Measurements from ENCODE around the gene OTUD3. TPM values are rescaled to one million over a fixed set of nuclear protein-coding genes. Genes with fewer than 3 reads are reported as not detected.

OTUD3 gene
- total and polyA plus RNA-seq, 2 of the 13 experiments (the other 11 are each of a cell fraction or from before 2014, with no cell fraction given) = 5.2 to 7.5 TPM

- TF ChIP-seq REPIN1 (CRISPR knock-in tag; IDR thresholded peaks at IDR 0.05; ENCODE audit: borderline replicate concordance, low read depth) = peak; percentile 75; the same call in 1 of the 2 replicates
- no peak for TF ChIP-seq ZNF253 (CRISPR knock-in tag; IDR thresholded peaks at IDR 0.05; ENCODE audit: borderline replicate concordance)
- TF ChIP-seq ZNF280B (CRISPR knock-in tag; IDR thresholded peaks at IDR 0.05; ENCODE audit: borderline replicate concordance) = 0 out of 2 replicates have a peak, but pooled peaks have one; percentile 23
- no peak for TF ChIP-seq FOXJ3 (CRISPR knock-in tag; IDR thresholded peaks at IDR 0.05; ENCODE audit: borderline replicate concordance)
- peak; percentile 60 for TF ChIP-seq TBL1XR1 (IDR thresholded peaks at IDR 0.05; ENCODE audit: borderline replicate concordance, low read length, partially characterized antibody)
- 0 out of 2 replicates have a peak, but pooled peaks have one; percentile 26 for TF ChIP-seq DNMT1 (CRISPR knock-in tag; IDR thresholded peaks at IDR 0.05)
- TF ChIP-seq NAIF1 (CRISPR knock-in tag; IDR thresholded peaks at IDR 0.05; ENCODE audit: borderline replicate concordance) = peak; percentile 98
- no peak for TF ChIP-seq GABPA (IDR thresholded peaks at IDR 0.05; ENCODE audit: low read depth, low read length)
- TF ChIP-seq GABPA (CRISPR knock-in tag; IDR thresholded peaks at IDR 0.05; ENCODE audit: low read depth) = 0 out of 2 replicates have a peak, but pooled peaks have one; percentile 24
- peak; percentile 87; the same call in 1 of the 2 replicates for TF ChIP-seq ZNF879 (CRISPR knock-in tag; IDR thresholded peaks at IDR 0.05)
- TF ChIP-seq ZNF704 (CRISPR knock-in tag; IDR thresholded peaks at IDR 0.05; ENCODE audit: borderline replicate concordance) = peak; percentile 51; the same call in 1 of the 2 replicates
- TF ChIP-seq ZNF7 (CRISPR knock-in tag; IDR thresholded peaks at IDR 0.05) = no peak
- peak; percentile 93 for TF ChIP-seq CTCF (CRISPR knock-in tag; IDR thresholded peaks at IDR 0.05)
- TF ChIP-seq SP1 (IDR thresholded peaks at IDR 0.05) = no peak
- peak; percentile 68 for TF ChIP-seq SP1 (CRISPR knock-in tag; IDR thresholded peaks at IDR 0.05)
- TF ChIP-seq SALL1 (CRISPR knock-in tag; IDR thresholded peaks at IDR 0.05) = peak; percentile 77
- no peak; the same call in 1 of the 2 replicates for TF ChIP-seq ZNF773 (CRISPR knock-in tag; IDR thresholded peaks at IDR 0.05; ENCODE audit: borderline replicate concordance)
- 0 out of 2 replicates have a peak, but pooled peaks have one; percentile 10 for TF ChIP-seq ZBTB33 (CRISPR knock-in tag; IDR thresholded peaks at IDR 0.05)
- no peak for TF ChIP-seq ZNF160 (CRISPR knock-in tag; IDR thresholded peaks at IDR 0.05)
- peak; percentile 63; the same call in 1 of the 2 replicates for TF ChIP-seq MTF2 (CRISPR knock-in tag; IDR thresholded peaks at IDR 0.05; ENCODE audit: borderline replicate concordance)
- peak; percentile 76; the same call in 1 of the 2 replicates for TF ChIP-seq ZNF546 (CRISPR knock-in tag; conservative IDR thresholded peaks at IDR 0.05)
- no peak for TF ChIP-seq ZNF335 (CRISPR knock-in tag; IDR thresholded peaks at IDR 0.05)
- peak; percentile 76; the same call in 1 of the 2 replicates for TF ChIP-seq ARID2 (CRISPR knock-in tag; IDR thresholded peaks at IDR 0.05; ENCODE audit: borderline replicate concordance)
Observed at GRCh38 chr1:19882111-19883071, at the start of gene OTUD3 (continued).
